Right lung (tissue), 5 donors: Measurements from ENCODE around the gene RYR2. TPM values are rescaled to one million over a fixed set of nuclear protein-coding genes. Genes with fewer than 3 reads are reported as not detected.
A peak's percentile ranks its signal among the peaks of the same experiment; 100 is the strongest.
"Not testable (repeated sequence)": the region's sequence is repeated elsewhere in the genome, so short reads cannot be mapped to it uniquely, and the experiment has no call there.

Source experiments
- DNase-seq, 2 donors: peaks; one replicate each; pipeline ENCODE4 v3.0.0-alpha.2; 2013
- polyA plus RNA-seq, 5 donors: library from polyadenylated mRNA; unstranded; fragments of 120-200 nt; gene quantifications; one replicate each; pipeline versions ENCODE4 v1.2.1 to v1.2.3, GENCODE V29; 2013; ENCODE audit warnings: inconsistent platforms in 1 of 5, low replicate concordance in 1 of 5; ENCODE audit not compliant: insufficient read length in 5 of 5, insufficient read depth in 1 of 5

The RYR2 gene
- polyA plus RNA-seq, 5 donors: 4.2 to 9.7 (median 7.9) TPM

DNA sequence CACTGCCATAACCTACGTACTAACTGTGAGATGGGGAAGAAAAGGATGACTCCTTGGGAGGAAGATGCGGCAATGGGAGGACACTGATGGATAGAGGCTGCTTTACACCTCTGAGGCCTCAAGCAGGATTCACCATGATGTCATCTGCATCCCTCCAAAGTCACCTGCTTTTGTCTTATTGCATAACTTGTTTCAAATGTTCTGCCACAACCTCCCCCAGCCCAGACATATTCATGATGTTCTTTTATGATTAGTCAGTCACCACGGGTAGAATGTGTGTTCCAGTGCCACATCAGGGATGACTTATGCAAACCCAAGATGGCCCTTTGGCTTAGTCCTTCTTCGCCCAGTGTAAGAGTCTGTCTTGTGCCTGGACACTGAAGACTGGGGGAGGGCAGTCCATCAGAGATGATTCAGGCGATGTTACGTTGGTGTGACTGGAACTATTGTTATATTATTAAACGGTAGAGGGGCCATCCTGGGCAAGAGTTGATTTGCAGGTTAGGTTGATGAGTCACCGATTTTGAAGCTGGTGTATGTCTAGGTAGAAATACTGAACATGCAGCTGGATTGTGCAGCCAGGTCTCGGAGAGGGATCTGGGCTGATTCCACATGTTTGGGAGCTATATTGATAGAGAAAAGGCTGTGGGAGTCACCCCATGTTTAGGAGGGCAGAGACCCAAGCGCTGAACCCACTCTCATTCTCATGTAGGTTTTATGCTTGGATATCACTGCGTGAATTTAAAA is 32.6 kb downstream of the RYR2 start:
- DNase-seq: no peak

GRCh38 chr1:237084341-237085077 is 42.5 kb downstream of the RYR2 start:
- DNase-seq: no peak

GRCh38 chr1:237091691-237092090 is 49.7 kb downstream of the RYR2 start:
- no peak for DNase-seq

DNA sequence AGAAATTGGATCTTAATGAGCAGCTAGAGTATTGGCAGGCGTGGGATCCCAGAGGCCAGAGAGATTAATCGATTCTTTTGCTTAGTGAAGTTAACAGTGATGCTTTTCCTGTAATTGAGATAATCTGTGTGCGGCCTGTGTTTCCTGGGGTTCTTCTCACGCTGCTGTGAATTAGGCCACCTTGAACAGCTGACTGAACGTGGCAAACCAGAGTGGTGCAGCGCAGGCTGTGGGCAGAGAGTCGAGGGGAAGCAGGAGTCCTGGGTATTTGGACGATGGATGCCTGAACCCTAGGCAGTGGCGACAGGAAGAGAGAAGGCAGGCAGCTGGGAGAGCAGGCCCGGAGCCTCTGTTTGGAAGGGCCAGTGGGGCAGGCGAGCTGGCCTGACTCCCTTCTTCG is 51.7 kb downstream of the RYR2 start:
- DNase-seq: no peak

DNA sequence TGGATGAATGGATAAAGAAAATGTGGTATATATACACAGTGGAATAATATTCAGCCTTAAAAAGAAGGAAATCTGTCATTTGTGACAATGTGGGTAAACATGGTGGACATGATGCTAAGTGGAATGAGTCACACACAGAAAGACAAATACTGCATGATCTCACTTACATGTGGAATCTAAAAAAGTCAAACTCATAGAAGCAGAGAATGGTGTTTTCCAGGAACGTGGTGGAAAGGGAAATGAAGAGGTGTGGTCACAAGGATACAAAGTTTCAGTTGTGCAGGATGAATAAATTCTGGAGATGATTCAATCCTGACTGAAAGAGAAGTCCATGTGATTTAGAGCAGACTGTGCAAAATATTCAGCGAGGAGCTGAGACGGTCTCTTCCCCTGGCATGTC is 56.6 kb downstream of the RYR2 start:
- no peak for DNase-seq

DNA sequence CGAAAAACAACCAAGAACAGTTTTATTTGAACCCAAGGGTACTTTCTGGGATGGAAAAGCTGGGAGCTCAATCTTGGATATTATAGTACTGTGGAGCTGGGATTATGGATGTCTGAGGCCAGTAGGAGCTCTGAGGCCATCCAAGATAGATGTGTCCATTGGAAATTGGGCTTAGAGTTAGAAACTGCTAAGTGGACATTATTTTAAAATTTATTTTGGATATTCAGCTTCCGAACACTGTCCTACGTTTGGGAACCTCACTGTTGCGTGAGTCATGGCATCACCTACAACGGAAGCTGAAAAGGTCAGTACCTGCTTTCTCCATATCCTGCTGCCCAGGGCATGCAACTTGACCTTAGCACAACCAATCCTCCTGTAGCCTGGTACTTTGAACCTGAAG is 61.0 kb downstream of the RYR2 start:
- DNase-seq: no peak

- no peak for DNase-seq
Observed at GRCh38 chr1:237104096-237104495, 62.1 kb downstream of the RYR2 start.

DNA sequence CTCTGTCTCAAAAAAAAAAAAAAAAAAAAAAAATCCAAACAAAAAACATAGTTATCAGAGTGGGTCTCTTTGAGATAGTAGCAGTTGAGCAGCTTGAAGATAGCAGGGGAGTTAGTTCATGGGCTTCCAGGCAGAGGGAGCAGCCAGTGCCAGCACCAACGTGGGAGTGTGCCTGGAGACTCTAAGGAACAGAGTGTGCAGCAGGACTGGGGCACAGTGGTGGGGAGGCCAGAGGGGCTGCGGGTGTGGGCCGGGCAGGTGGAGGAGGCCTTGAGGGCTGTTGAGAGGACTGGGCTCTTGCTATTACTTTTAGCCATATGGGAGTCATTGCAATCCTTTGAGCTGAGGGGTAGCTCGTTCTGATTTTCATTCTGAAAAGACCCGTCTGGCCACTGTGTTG is 63.8 kb downstream of the RYR2 start:
- DNase-seq: no peak

DNA sequence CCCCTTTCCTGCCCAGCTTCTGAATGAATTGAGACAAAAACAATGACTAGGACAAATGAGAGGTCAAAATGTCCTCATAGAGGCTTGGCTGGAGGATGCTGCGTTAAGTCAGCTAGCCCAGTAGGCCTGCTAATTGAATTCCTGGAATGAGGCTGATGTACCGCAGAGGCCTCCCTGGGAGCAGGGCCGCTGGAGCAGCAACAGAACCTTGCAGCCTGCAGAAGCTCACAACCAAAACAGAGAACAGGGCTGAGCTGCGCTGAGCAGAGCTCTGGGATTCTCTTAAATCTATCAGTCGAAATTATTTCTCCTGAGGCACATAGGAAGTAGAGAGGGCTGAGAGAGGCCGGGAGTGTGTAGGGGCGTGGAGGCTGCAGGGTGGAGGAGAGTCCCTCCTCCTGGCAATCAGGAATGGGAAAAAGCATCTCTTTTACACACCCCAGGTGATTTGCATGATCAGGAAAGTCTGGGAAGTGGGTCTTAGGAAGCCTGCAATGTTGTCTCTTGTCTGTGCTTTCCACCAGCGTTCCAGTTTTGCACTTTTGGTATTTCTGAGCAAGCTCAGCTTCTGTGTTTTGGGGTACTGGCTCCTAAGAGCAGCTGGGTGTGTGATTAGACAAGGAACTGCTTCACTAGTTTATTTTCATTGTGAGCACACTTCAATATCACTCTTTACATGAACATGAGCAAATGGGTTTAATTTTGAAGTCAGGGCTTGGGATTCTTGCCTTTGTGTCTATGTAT is 66.5 kb downstream of the RYR2 start:
- no peak for DNase-seq

DNA sequence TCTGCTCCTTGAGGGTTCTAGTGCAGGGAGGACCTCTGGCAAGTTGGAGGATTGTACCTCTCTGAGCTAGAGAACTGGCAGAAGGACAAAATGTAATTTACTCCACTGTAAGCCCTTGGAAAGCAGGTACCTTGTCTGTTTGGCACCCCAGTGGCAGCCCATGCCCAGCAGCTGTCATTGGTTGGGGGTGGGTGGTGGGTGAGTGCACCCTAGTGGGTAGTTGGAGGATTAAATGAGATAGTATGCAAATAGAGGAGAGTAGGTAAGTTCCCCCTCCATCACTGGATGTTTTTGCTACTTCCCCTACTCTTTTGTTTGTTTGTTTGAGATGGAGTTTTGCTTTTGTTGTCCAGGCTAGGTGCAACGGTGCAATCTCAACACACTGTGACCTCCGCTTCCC is 69.8 kb downstream of the RYR2 start:
- DNase-seq: no peak

GRCh38 chr1:237112663-237113062 is 70.7 kb downstream of the RYR2 start:
- no peak for DNase-seq

DNA sequence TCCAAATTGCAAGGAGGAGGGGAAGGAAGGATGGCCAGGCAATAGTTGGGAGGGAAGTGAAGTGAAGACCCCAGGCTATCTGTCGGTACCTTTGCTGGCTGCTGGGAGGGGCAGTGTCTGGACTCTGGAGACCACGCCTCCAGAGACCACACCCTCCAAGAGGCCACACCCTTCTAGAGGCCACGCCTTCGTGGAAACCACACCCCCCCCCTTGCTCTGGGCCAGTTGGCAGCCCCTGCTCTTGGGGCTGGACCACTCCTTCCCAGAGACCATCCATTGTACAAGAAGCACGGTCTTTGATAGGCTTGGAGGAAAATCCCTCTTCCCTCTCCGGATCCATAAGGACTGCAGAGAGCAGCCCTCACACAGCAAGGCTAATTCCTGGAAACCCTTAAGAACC is 73.1 kb downstream of the RYR2 start:
- DNase-seq: no peak

DNA sequence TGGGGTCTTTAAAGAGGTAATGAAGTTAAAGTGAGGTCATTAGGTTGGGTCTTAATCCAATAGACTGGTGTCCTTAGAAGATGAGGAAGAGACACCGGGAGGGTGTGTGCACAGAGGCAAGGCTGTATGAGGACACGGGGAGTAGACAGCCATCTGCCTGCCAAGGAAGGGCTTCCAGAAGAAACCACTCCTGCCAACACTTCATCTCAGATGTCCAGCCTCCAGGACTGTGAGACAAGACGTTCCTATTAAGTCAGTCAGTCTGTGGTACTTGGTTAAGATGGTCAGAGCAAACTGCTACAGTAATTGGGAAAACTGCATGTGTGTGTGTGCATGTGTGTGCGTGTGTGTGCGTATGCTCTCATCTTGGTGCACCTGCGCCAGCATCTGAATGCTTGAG is 77.1 kb downstream of the RYR2 start:
- DNase-seq: peak; percentile 30 to 44

GRCh38 chr1:237120683-237121082 is 78.7 kb downstream of the RYR2 start:
- DNase-seq: no peak

- DNase-seq: no peak
Observed at GRCh38 chr1:237124856-237125462, 83.0 kb downstream of the RYR2 start.

DNA sequence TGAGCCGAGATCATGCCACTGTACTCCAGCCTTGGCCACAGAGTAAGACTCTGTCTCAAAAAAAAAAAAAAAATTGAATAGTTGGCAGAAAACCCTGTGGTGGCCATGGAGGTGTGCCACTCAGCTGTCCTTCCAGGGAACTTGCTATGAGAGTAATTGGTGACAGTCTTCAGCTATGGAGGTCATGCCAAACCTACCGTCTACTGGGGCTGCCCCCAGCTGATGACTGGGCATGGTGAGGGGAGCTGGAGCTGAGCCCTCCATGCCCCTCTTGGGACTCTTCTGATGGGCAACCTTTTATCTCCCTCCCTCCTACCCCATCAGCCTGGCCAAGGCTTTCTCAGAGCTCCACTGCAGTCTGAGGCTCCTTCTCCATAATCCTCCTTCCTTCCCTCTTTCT is 84.2 kb downstream of the RYR2 start:
- DNase-seq: no peak

GRCh38 chr1:237127301-237127700 is 85.3 kb downstream of the RYR2 start:
- not testable (repeated sequence) for DNase-seq

DNA sequence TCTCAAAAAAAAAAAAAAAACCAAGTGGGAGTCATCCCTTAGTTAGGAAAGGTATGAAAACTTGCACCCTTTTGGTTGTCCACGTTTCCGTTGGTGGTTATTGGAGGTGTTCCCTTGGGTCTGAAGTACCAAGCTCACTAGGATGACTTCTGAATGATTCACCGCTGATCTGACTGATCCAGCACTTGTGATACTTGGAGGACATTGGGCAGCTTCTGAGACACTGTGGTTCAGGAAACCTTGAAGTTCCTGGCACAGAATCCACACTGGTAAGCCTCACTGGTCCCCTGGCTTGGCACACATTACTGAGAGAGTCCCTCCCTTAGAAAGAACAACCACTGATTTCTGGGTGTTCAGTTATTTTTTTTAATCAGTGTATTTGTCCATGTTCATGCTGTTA is 91.9 kb downstream of the RYR2 start:
- no peak for DNase-seq

- DNase-seq: no peak
Observed at GRCh38 chr1:237134929-237135328, 92.9 kb downstream of the RYR2 start.

DNA sequence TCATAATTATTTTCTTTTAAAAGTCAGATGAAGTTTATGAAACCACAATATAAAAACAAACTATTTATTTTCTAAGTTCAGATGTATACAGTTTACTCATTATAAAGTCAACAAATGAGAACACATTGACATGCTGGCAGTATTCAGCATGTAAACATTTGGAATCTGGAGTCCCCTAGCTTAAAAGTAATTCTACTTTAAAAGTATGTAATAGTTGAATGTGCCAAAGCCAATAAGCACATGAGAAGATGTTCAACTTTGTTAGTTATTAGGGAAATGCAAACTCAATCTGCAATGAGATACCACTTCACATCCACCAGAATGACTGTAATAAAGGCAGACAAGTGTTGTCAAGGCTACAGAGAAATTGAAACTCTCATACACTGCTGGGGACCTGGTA is 96.6 kb downstream of the RYR2 start:
- DNase-seq: no peak

DNA sequence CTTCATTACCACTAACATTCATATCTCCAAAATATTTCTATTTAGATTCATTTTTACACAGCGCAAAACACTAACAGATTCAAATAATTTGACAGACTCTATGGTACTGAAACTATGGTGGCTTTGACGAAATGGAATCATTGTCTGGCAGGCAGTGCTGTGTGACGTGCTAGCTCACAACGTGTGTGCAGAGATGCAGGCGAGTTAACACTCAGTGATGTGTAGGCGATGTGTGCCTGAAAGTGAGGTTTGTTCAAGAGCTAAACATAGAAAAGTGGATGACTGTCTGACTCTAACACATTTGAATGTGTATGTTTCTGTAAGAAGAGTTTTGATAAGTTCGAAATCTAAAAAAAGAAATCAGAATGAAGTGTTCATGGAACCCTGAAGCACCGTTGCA is 97.7 kb downstream of the RYR2 start:
- no peak for DNase-seq

- DNase-seq: no peak
Observed at GRCh38 chr1:237140986-237141385, 99.0 kb downstream of the RYR2 start.
